NCI-H2196 (cell line): Measurements from ENCODE around the gene SEMA5B.
A peak's percentile ranks its signal among the peaks of the same experiment; 100 is the strongest.

Experiments
- DNase-seq: peaks from one replicate; lab custom pipeline; 2025; ENCODE audit not compliant: unreplicated experiment; lab: John Stamatoyannopoulos, UW

Gene SEMA5B

GRCh38 chr3:123060054-123060453, 32.5 kb upstream of the SEMA5B start:
- DNase-seq: no peak

- no peak for DNase-seq
Observed at GRCh38 chr3:123058505-123058904, 30.9 kb upstream of the SEMA5B start.

- DNase-seq: no peak
Observed at GRCh38 chr3:123055352-123055751, 27.8 kb upstream of the SEMA5B start.

- DNase-seq: no peak
Observed at GRCh38 chr3:123054931-123055330, 27.4 kb upstream of the SEMA5B start.

GRCh38 chr3:123054109-123054778, 26.7 kb upstream of the SEMA5B start:
- DNase-seq: no peak

- DNase-seq: no peak
Observed at GRCh38 chr3:123053107-123053506, 25.5 kb upstream of the SEMA5B start.

GRCh38 chr3:123050666-123051065, 23.1 kb upstream of the SEMA5B start:
- DNase-seq: no peak

GRCh38 chr3:123048480-123049237, 21.1 kb upstream of the SEMA5B start:
- DNase-seq: no peak

GRCh38 chr3:123047062-123047319, 19.4 kb upstream of the SEMA5B start:
- no peak for DNase-seq

GRCh38 chr3:123046262-123047061, 18.9 kb upstream of the SEMA5B start:
- DNase-seq: no peak

- DNase-seq: no peak
Observed at GRCh38 chr3:123044981-123045763, 17.6 kb upstream of the SEMA5B start.

GRCh38 chr3:123042413-123042812, 14.8 kb upstream of the SEMA5B start:
- DNase-seq: no peak

GRCh38 chr3:123039178-123039577, 11.6 kb upstream of the SEMA5B start:
- peak; percentile 57 for DNase-seq

- no peak for DNase-seq
Observed at GRCh38 chr3:123038751-123039150, 11.2 kb upstream of the SEMA5B start.

GRCh38 chr3:123037015-123037375, 9.4 kb upstream of the SEMA5B start:
- no peak for DNase-seq

- DNase-seq: no peak
Observed at GRCh38 chr3:123036352-123037014, 8.9 kb upstream of the SEMA5B start.

- no peak for DNase-seq
Observed at GRCh38 chr3:123034996-123035395, 7.4 kb upstream of the SEMA5B start.

GRCh38 chr3:123034120-123034519, 6.6 kb upstream of the SEMA5B start:
- DNase-seq: no peak

- DNase-seq: no peak
Observed at GRCh38 chr3:123032057-123032456, 4.5 kb upstream of the SEMA5B start.

GRCh38 chr3:123031051-123031450, 3.5 kb upstream of the SEMA5B start:
- DNase-seq: no peak
